Measurements from ENCODE around the gene NEDD4L. TPM values are rescaled to one million over a fixed set of nuclear protein-coding genes. Genes with fewer than 3 reads are reported as not detected.

NEDD4L gene
- total RNA-seq, 4 donors from 2014 or later, result 16.2 to 63.0 (median 30.4) TPM

GRCh38 chr18:58076052-58076451 lies 32.0 kb downstream of the NEDD4L start:
- no peak for TF ChIP-seq CTCF (IDR thresholded peaks at IDR 0.05)
- DNase-seq (ENCODE audit: low spot score), result no peak
- ATAC-seq (ENCODE audit: low FRiP score), result no peak

GRCh38 chr18:58077329-58077728 lies 33.3 kb downstream of the NEDD4L start:
- ATAC-seq (ENCODE audit: low FRiP score) (no peak), DNase-seq (ENCODE audit: low spot score) (no peak)
- no peak for TF ChIP-seq CTCF (IDR thresholded peaks at IDR 0.05)

- no peak for TF ChIP-seq CTCF (IDR thresholded peaks at IDR 0.05)
- no peak for ATAC-seq (ENCODE audit: low FRiP score)
- no peak for DNase-seq (ENCODE audit: low spot score)
These were observed 35.0 kb downstream of the NEDD4L start for GRCh38 chr18:58078889-58079573.

- ATAC-seq (ENCODE audit: low FRiP score) (no peak), DNase-seq (ENCODE audit: low spot score) (no peak)
- no peak for TF ChIP-seq CTCF (IDR thresholded peaks at IDR 0.05)
These were observed 36.4 kb downstream of the NEDD4L start for GRCh38 chr18:58080451-58080850.

GRCh38 chr18:58087928-58088690 lies 44.1 kb downstream of the NEDD4L start:
- no peak for TF ChIP-seq CTCF (IDR thresholded peaks at IDR 0.05)
- DNase-seq (ENCODE audit: low spot score) (no peak), ATAC-seq (ENCODE audit: low FRiP score) (no peak)

GRCh38 chr18:58088691-58089065 lies 44.7 kb downstream of the NEDD4L start:
- TF ChIP-seq CTCF (IDR thresholded peaks at IDR 0.05), result no peak
- DNase-seq (ENCODE audit: low spot score), result no peak
- ATAC-seq (ENCODE audit: low FRiP score), result no peak
